Neural progenitor cell (in vitro differentiated cells): ENCODE data around the gene ASTN2. TPM values are rescaled to one million over a fixed set of nuclear protein-coding genes. Genes with fewer than 3 reads are reported as not detected.

Experiments
- DNase-seq: peaks from one replicate; pipeline ENCODE4 v3.0.0-alpha.2; 2016; ENCODE audit warnings: low spot score
- H2AFZ ChIP-seq: fragments of 200-600 bp; sonication (generic); replicated peaks from 2 replicates; pipeline ENCODE4 v1.6.1; 2016; ENCODE audit warnings: antibody characterized with exemption
- H3F3A ChIP-seq: fragments of 200-600 bp; sonication (generic); 2 replicates; pipeline ENCODE4 v1.6.1; 2016; ENCODE audit warnings: antibody characterized with exemption, low read depth
- H3K27ac ChIP-seq: fragments of 200-600 bp; sonication (generic); 2 replicates; pipeline ENCODE4 v1.5.1; 2016; ENCODE audit warnings: mild to moderate bottlenecking
- H3K27me3 ChIP-seq: fragments of 200-600 bp; sonication (generic); 2 replicates; pipeline ENCODE4 v1.6.1; 2016; ENCODE audit warnings: mild to moderate bottlenecking, moderate library complexity
- H3K36me3 ChIP-seq: fragments of 200-600 bp; sonication (generic); 2 replicates; pipeline ENCODE4 v1.5.1; 2016
- H3K4me1 ChIP-seq: fragments of 200-600 bp; sonication (generic); 2 replicates; pipeline ENCODE4 v1.6.1; 2016; ENCODE audit warnings: mixed run types
- H3K4me2 ChIP-seq: fragments of 200-600 bp; sonication (generic); 2 replicates; pipeline ENCODE4 v1.6.1; 2016
- H3K4me3 ChIP-seq: fragments of 200-600 bp; sonication (generic); 2 replicates; pipeline ENCODE4 v1.5.1; 2016
- H3K79me2 ChIP-seq: fragments of 200-600 bp; sonication (generic); 2 replicates; pipeline ENCODE4 v1.6.1; 2016; ENCODE audit warnings: low read depth
- H3K9ac ChIP-seq: fragments of 200-600 bp; sonication (generic); 2 replicates; pipeline ENCODE4 v1.6.1; 2016
- H3K9me3 ChIP-seq: fragments of 200-600 bp; sonication (generic); 2 replicates; pipeline ENCODE4 v1.5.1; 2016; ENCODE audit warnings: low read depth
- H4K20me1 ChIP-seq: fragments of 200-600 bp; sonication (generic); 2 replicates; pipeline ENCODE4 v1.6.1; 2016; ENCODE audit warnings: low read depth
- H3K27ac Mint-ChIP-seq: 3 replicates; pipeline ENCODE4 v1.8.0; 2021; ENCODE audit warnings: mixed read lengths
- H3K27me3 Mint-ChIP-seq: 2 replicates; pipeline ENCODE4 v1.8.0; 2022; ENCODE audit warnings: low read depth, mild to moderate bottlenecking, inconsistent platforms, moderate library complexity, mixed read lengths; ENCODE audit not compliant: insufficient read depth
- H3K36me3 Mint-ChIP-seq: 3 replicates; pipeline ENCODE4 v1.8.0; 2021; ENCODE audit warnings: mixed read lengths
- H3K4me1 Mint-ChIP-seq: 3 replicates; pipeline ENCODE4 v1.8.0; 2021; ENCODE audit warnings: mixed read lengths
- H3K4me3 Mint-ChIP-seq: 3 replicates; pipeline ENCODE4 v1.8.0; 2021; ENCODE audit warnings: mild to moderate bottlenecking, moderate library complexity, mixed read lengths
- H3K9me3 Mint-ChIP-seq: 3 replicates; pipeline ENCODE4 v1.8.0; 2020; ENCODE audit warnings: mixed read lengths
- EZH2 ChIP-seq: fragments of 200-600 bp; sonication (generic); IDR thresholded peaks from 2 replicates; pipeline ENCODE4 v1.6.1; 2017; ENCODE audit warnings: antibody characterized with exemption, mild to moderate bottlenecking, moderate library complexity
- EZH2phosphoT487 ChIP-seq: fragments of 200-600 bp; sonication (generic); IDR thresholded peaks from 2 replicates; pipeline ENCODE4 v1.6.1; 2017; ENCODE audit warnings: antibody characterized with exemption
- total RNA-seq: library from RNA; depleted of rRNA; stranded (reverse); fragments of >200 nt; gene quantifications from 2 replicates; pipeline ENCODE4 v1.2.3, GENCODE V29; 2015; ENCODE audit warnings: low replicate concordance
- TF ChIP-seq, protein P1 (sequence below): fragments of 200-600 bp; sonication (generic); IDR thresholded peaks from 2 replicates; pipeline ENCODE4 v1.5.1; 2017; ENCODE audit warnings: antibody characterized with exemption, mild to moderate bottlenecking

ASTN2 gene
- total RNA-seq, 1 donor from 2014 or later = 8.0 TPM

DNA sequence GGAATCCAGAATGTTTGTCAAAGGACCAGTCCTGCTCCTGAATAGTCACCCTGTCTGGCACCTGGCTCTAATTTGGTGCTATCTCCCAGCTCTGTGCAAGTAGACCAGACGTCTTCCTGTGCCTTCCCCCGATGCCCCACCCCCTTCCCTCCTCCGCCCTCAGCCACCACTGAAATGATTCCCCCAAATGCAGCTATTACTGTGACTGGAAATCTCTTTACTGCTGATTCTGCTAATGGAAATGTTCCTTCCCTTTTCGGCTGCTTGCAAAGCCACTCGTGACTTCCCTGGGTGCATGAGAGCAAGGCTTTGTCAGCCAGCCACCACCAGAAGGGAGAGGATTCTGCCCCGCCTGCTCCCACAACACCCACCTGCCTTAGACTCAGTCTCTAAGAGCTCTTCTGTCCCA is 11.4 kb downstream of the ASTN2 start:
- peaks cover 55% of the 10 kb centered on the region for H3K4me1 ChIP-seq

DNA sequence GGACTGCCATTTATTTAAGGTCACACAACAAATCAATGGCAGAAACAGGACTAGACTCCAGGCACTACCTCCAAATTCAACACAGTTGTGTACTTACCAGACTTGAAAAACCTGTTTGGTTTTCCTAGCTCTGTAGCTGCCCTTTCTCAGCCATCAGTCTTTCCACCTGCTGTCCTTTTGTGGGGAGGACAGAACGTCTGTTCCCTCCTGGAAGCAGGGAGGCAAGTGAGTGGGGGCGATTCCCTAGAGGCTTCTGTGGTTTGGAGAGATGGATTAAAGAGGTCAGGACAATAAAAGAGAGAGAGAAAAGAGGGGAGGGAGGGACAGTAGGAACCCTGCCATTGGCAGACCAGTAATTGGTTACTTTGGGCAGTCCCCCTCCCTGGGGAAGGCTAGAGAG is 14.7 kb downstream of the ASTN2 start:
- Mint-ChIP-seq H3K9me3 (no peaks in the 10 kb centered on the region), H3K27ac (no peak overlapping the region), H3K4me1 (peaks cover 7% of the 10 kb centered on the region), H3K4me3 (no peak overlapping the region), H3K27me3 (peaks cover 5% of the 10 kb centered on the region), H3K36me3 (no peaks in the 10 kb centered on the region)
- peak overlapping the region; percentile 16 for H3K4me2 ChIP-seq
- no peaks in the 10 kb centered on the region for H3K9me3 ChIP-seq
- no peak overlapping the region for H3K9ac ChIP-seq
- TF ChIP-seq, protein P1, sequence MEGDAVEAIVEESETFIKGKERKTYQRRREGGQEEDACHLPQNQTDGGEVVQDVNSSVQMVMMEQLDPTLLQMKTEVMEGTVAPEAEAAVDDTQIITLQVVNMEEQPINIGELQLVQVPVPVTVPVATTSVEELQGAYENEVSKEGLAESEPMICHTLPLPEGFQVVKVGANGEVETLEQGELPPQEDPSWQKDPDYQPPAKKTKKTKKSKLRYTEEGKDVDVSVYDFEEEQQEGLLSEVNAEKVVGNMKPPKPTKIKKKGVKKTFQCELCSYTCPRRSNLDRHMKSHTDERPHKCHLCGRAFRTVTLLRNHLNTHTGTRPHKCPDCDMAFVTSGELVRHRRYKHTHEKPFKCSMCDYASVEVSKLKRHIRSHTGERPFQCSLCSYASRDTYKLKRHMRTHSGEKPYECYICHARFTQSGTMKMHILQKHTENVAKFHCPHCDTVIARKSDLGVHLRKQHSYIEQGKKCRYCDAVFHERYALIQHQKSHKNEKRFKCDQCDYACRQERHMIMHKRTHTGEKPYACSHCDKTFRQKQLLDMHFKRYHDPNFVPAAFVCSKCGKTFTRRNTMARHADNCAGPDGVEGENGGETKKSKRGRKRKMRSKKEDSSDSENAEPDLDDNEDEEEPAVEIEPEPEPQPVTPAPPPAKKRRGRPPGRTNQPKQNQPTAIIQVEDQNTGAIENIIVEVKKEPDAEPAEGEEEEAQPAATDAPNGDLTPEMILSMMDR = no peak
- TF ChIP-seq EZH2 = no peak
- TF ChIP-seq EZH2phosphoT487 = no peak
- H3K27me3 ChIP-seq = no peaks in the 10 kb centered on the region
- no peaks in the 10 kb centered on the region for H3K36me3 ChIP-seq
- no peak overlapping the region for H3K4me3 ChIP-seq
- peak; percentile 59 for DNase-seq
- H4K20me1 ChIP-seq = peaks cover 11% of the 10 kb centered on the region
- H2AFZ ChIP-seq = no peak overlapping the region
- H3K4me1 ChIP-seq = peaks cover 43% of the 10 kb centered on the region
- H3K79me2 ChIP-seq = no peaks in the 10 kb centered on the region
- H3F3A ChIP-seq = peaks cover 19% of the 10 kb centered on the region
- no peak overlapping the region for H3K27ac ChIP-seq

More for the DNA sequence above, 11.4 kb downstream of the ASTN2 start:
- TF ChIP-seq, protein P1 = no peak
- TF ChIP-seq EZH2 (no peak), EZH2phosphoT487 (no peak)
- no peak for DNase-seq
- Histone ChIP-seq H3K79me2 (no peaks in the 10 kb centered on the region), H2AFZ (no peak overlapping the region), H3K9ac (no peak overlapping the region), H3K27ac (no peak overlapping the region), H3K9me3 (no peaks in the 10 kb centered on the region), H3F3A (peaks cover 22% of the 10 kb centered on the region), H4K20me1 (peaks cover 32% of the 10 kb centered on the region), H3K4me2 (peak overlapping the region; percentile 34), H3K36me3 (no peaks in the 10 kb centered on the region), H3K4me3 (no peak overlapping the region), H3K27me3 (no peaks in the 10 kb centered on the region)
- H3K36me3 Mint-ChIP-seq = no peaks in the 10 kb centered on the region
- peaks cover 5% of the 10 kb centered on the region for H3K27me3 Mint-ChIP-seq
- H3K4me3 Mint-ChIP-seq = no peak overlapping the region
- H3K4me1 Mint-ChIP-seq = peaks cover 7% of the 10 kb centered on the region
- H3K27ac Mint-ChIP-seq = no peak overlapping the region
- H3K9me3 Mint-ChIP-seq = no peaks in the 10 kb centered on the region

DNA sequence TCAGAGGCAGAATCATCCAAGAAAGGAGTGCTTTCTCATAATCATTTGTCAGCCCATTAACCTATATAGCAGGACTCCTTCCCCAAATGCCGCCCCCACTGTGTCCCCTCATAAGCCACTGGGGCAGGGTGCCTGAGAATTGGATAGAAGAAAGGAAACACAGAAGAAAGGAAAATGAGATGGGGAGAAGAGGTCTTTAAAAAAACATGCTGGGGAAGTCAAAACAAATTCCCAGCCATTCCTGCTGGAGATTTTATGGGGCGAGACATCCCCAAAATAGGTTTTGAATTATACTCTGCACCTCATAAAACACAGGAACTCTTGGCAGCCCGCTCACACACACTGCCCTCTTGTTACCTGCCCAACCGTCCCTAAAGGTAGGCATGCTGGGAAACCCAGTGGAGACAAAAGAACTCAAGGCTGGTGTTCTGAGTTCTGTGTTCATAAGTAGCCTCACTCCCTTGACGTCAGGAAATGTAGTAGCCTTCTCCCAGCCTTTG is 19.7 kb downstream of the ASTN2 start:
- H2AFZ ChIP-seq = no peak overlapping the region
- peaks cover 13% of the 10 kb centered on the region for H3F3A ChIP-seq
- TF ChIP-seq, protein P1 = no peak
- TF ChIP-seq EZH2phosphoT487 = no peak
- TF ChIP-seq EZH2 = no peak
- no peaks in the 10 kb centered on the region for H3K36me3 ChIP-seq
- H3K9me3 ChIP-seq = no peaks in the 10 kb centered on the region
- H3K79me2 ChIP-seq = no peaks in the 10 kb centered on the region
- H3K4me3 ChIP-seq = no peak overlapping the region
- peak overlapping the region; percentile 51 for H3K4me2 ChIP-seq
- Mint-ChIP-seq H3K4me3 (no peak overlapping the region), H3K4me1 (peaks cover 3% of the 10 kb centered on the region), H3K36me3 (no peaks in the 10 kb centered on the region), H3K27ac (no peak overlapping the region), H3K27me3 (peaks cover 5% of the 10 kb centered on the region), H3K9me3 (no peaks in the 10 kb centered on the region)
- no peak overlapping the region for H3K27ac ChIP-seq
- H3K27me3 ChIP-seq = no peaks in the 10 kb centered on the region
- peaks cover 5% of the 10 kb centered on the region for H4K20me1 ChIP-seq
- no peak for DNase-seq
- H3K4me1 ChIP-seq = peaks cover 41% of the 10 kb centered on the region
- no peak overlapping the region for H3K9ac ChIP-seq
